Measurements from ENCODE around the gene ZBTB4.

GRCh38 chr17:7512824-7513540 is 33.6 kb upstream of the ZBTB4 start:
- TF ChIP-seq CTCF (conservative IDR thresholded peaks at IDR 0.05 in 1 of 2, IDR thresholded peaks at IDR 0.05 in 1 of 2; ENCODE audit: extremely low read depth in 1 of 2, insufficient read depth in 1 of 2, low read depth in 1 of 2, low read length in 2 of 2) (no peak), EZH2 (IDR thresholded peaks at IDR 0.05; ENCODE audit: borderline replicate concordance, low read length) (no peak)
